GM12878 (cell line): ENCODE data around the gene POLD4. TPM values are rescaled to one million over a fixed set of nuclear protein-coding genes. Genes with fewer than 3 reads are reported as not detected.

ENCODE experiments used
- ATF3 ChIP-seq: IDR thresholded peaks from 2 replicates; pipeline ENCODE4 v1.6.1; 2011; ENCODE audit warnings: low read depth, mild to moderate bottlenecking, low read length, moderate library complexity, borderline replicate concordance; ENCODE audit errors: extremely low read depth
- CUX1 ChIP-seq: IDR thresholded peaks from 2 replicates; pipeline ENCODE4 v1.6.1; 2012; ENCODE audit warnings: improper control_type of control experiment, low read depth, low read length; ENCODE audit not compliant: insufficient replicate concordance
- EED ChIP-seq: sonication (generic); IDR thresholded peaks from 2 replicates; pipeline ENCODE4 v1.6.1; 2016; ENCODE audit warnings: antibody characterized with exemption, low read depth
- ESRRA ChIP-seq: IDR thresholded peaks from 2 replicates; pipeline ENCODE4 v1.6.1; 2012; ENCODE audit warnings: mild to moderate bottlenecking, low read length, improper control_type of control experiment
- FOXM1 ChIP-seq: IDR thresholded peaks from 2 replicates; pipeline ENCODE4 v1.6.1; 2012; ENCODE audit warnings: low read depth, mild to moderate bottlenecking, inconsistent platforms, low read length, moderate library complexity
- MEF2B ChIP-seq: fragments of 450-650 bp; IDR thresholded peaks from 2 replicates; pipeline ENCODE4 v1.6.1; 2018; ENCODE audit warnings: mild to moderate bottlenecking, moderate library complexity; ENCODE audit not compliant: partially characterized antibody, poor library complexity, severe bottlenecking
- POU2F2 ChIP-seq: IDR thresholded peaks from 3 replicates; pipeline ENCODE4 v1.6.1; 2011; ENCODE audit warnings: low read depth, mild to moderate bottlenecking, low read length, borderline replicate concordance
- RCOR1 ChIP-seq: conservative IDR thresholded peaks from 2 replicates; pipeline ENCODE4 v1.6.1; 2012; ENCODE audit warnings: low read depth, low read length, improper control_type of control experiment
- REST ChIP-seq: IDR thresholded peaks from 2 replicates; pipeline ENCODE4 v1.6.1; 2012; ENCODE audit warnings: mild to moderate bottlenecking, low read depth, low read length
- STAT1 ChIP-seq: fragments of 450-650 bp; conservative IDR thresholded peaks from 2 replicates; pipeline ENCODE4 v1.6.1; 2014; ENCODE audit warnings: antibody characterized with exemption, mild to moderate bottlenecking
- TARDBP ChIP-seq: IDR thresholded peaks from 2 replicates; pipeline ENCODE4 v1.6.1; 2016; ENCODE audit warnings: borderline replicate concordance
- YBX1 ChIP-seq: fragments of 450-650 bp; IDR thresholded peaks from 2 replicates; pipeline ENCODE4 v1.6.1; 2016; ENCODE audit warnings: antibody characterized with exemption
- ZBTB4 ChIP-seq: fragments of 450-650 bp; formaldehyde crosslinking; IDR thresholded peaks from 2 replicates; pipeline ENCODE4 v1.4.0; 2022; ENCODE audit warnings: mild to moderate bottlenecking, moderate library complexity
- polyA plus RNA-seq, 11 experiments: library from polyadenylated mRNA; depleted of rRNA in 4 of 11; unstranded in 6 of 11; stranded (reverse) in 5 of 11; fragments of >200 nt; fragmentation: Nextera tagmentation in 4 of 11; fragmentation: Illumina TruSeq in 1 of 11; extraction: Ambion mirVana in 4 of 11; extraction: Trizol in 1 of 11; gene quantifications; 1 replicate in 1 of 11; 2 replicates in 10 of 11; pipeline versions ENCODE4 v1.2.1 to v1.2.3, GENCODE V29; 2011 to 2016; ENCODE audit warnings: inconsistent platforms in 2 of 11, missing spikeins in 2 of 11, low read depth in 1 of 11
- total RNA-seq, 4 experiments: library from RNA; depleted of rRNA in 3 of 4; stranded (reverse); fragments of >200 nt in 3 of 4; fragmentation: Illumina TruSeq in 1 of 4; extraction: Trizol in 1 of 4; gene quantifications; 2 replicates each; pipeline versions ENCODE4 v1.2.1 to v1.2.3, GENCODE V29; 2013 to 2021

Gene POLD4
- total and polyA plus RNA-seq, 10 of the 15 experiments (the other 5 are each of a cell fraction or from before 2014, with no cell fraction given): 8.1 to 176 (median 88.1) TPM

GRCh38 chr11:67317205-67317887 is 36.0 kb downstream of the POLD4 start (continued):
- TF ChIP-seq CUX1 (no peak), STAT1 (peak; percentile 93), MEF2B (peak; percentile 96), REST (no peak), RCOR1 (no peak), ESRRA (peak; percentile 34; the same call in 1 of the 2 replicates), FOXM1 (no peak), ZBTB4 (CRISPR knock-in tag) (no peak), POU2F2 (no peak; the same call in 2 of the 3 replicates), TARDBP (0 out of 2 replicates have a peak, but pooled peaks have one; percentile 58), EED (peak; percentile 67), ATF3 (peak; percentile 81; the same call in 1 of the 2 replicates), YBX1 (no peak)
